ENCODE results near the gene KICS2.

The KICS2 gene

GRCh38 chr12:64222009-64222765 is at the start of gene KICS2:
KICS2 (minus strand) TSS chr12:64222296; CDS start chr12:64222237, 59 bp downstream.
- DNase-seq (ENCODE audit: low read depth, low spot score): peak; percentile 64

GRCh38 chr12:64270411-64270810 is 48.3 kb upstream of the KICS2 start:
- no peak for DNase-seq (ENCODE audit: low read depth, low spot score)
- no peak overlapping the region for H3K27ac ChIP-seq

More at GRCh38 chr12:64222009-64222765, at the start of gene KICS2:
- H3K27ac ChIP-seq: peak within 1 kb of the TSS; percentile 73

- no peak for DNase-seq (ENCODE audit: low read depth, low spot score)
Measured at GRCh38 chr12:64269161-64269560, 47.1 kb upstream of the KICS2 start.

GRCh38 chr12:64268409-64268808 is 46.3 kb upstream of the KICS2 start:
- H3K27ac ChIP-seq: no peak overlapping the region
- DNase-seq (ENCODE audit: low read depth, low spot score): no peak

More at GRCh38 chr12:64269161-64269560, 47.1 kb upstream of the KICS2 start:
- H3K27ac ChIP-seq: no peak overlapping the region

GRCh38 chr12:64265839-64266238 is 43.7 kb upstream of the KICS2 start:
- DNase-seq (ENCODE audit: low read depth, low spot score): no peak
- no peak overlapping the region for H3K27ac ChIP-seq

GRCh38 chr12:64261813-64262212 is 39.7 kb upstream of the KICS2 start:
- no peak for DNase-seq (ENCODE audit: low read depth, low spot score)
- no peak overlapping the region for H3K27ac ChIP-seq

GRCh38 chr12:64258576-64258975 is 36.5 kb upstream of the KICS2 start:
- no peak for DNase-seq (ENCODE audit: low read depth, low spot score)
- no peak overlapping the region for H3K27ac ChIP-seq

GRCh38 chr12:64256166-64256800 is 34.2 kb upstream of the KICS2 start:
- H3K27ac ChIP-seq: no peak overlapping the region
- no peak for DNase-seq (ENCODE audit: low read depth, low spot score)

- DNase-seq (ENCODE audit: low read depth, low spot score): no peak
- H3K27ac ChIP-seq: no peak overlapping the region
Measured at GRCh38 chr12:64255249-64255648, 33.2 kb upstream of the KICS2 start.

- no peak for DNase-seq (ENCODE audit: low read depth, low spot score)
- H3K27ac ChIP-seq: no peak overlapping the region
Measured at GRCh38 chr12:64253356-64253755, 31.3 kb upstream of the KICS2 start.

GRCh38 chr12:64252681-64253080 is 30.6 kb upstream of the KICS2 start:
- no peak for DNase-seq (ENCODE audit: low read depth, low spot score)
- H3K27ac ChIP-seq: no peak overlapping the region

- no peak for DNase-seq (ENCODE audit: low read depth, low spot score)
- no peak overlapping the region for H3K27ac ChIP-seq
Measured at GRCh38 chr12:64243809-64244208, 21.7 kb upstream of the KICS2 start.

- DNase-seq (ENCODE audit: low read depth, low spot score): no peak
- no peak overlapping the region for H3K27ac ChIP-seq
Measured at GRCh38 chr12:64240781-64241180, 18.7 kb upstream of the KICS2 start.

GRCh38 chr12:64237382-64237781 is 15.3 kb upstream of the KICS2 start:
- no peak for DNase-seq (ENCODE audit: low read depth, low spot score)
- no peak overlapping the region for H3K27ac ChIP-seq

GRCh38 chr12:64236549-64236948 is 14.5 kb upstream of the KICS2 start:
- DNase-seq (ENCODE audit: low read depth, low spot score): no peak

GRCh38 chr12:64232196-64232595 is 10.1 kb upstream of the KICS2 start:
- no peak for DNase-seq (ENCODE audit: low read depth, low spot score)
- no peak overlapping the region for H3K27ac ChIP-seq

More at GRCh38 chr12:64236549-64236948, 14.5 kb upstream of the KICS2 start:
- no peak overlapping the region for H3K27ac ChIP-seq

GRCh38 chr12:64229796-64230195 is 7.7 kb upstream of the KICS2 start:
- no peak for DNase-seq (ENCODE audit: low read depth, low spot score)
- no peak overlapping the region for H3K27ac ChIP-seq

GRCh38 chr12:64229240-64229639 is 7.1 kb upstream of the KICS2 start:
- DNase-seq (ENCODE audit: low read depth, low spot score): no peak
- no peak overlapping the region for H3K27ac ChIP-seq

- no peak for DNase-seq (ENCODE audit: low read depth, low spot score)
Measured at GRCh38 chr12:64225626-64226025, 3.5 kb upstream of the KICS2 start.

GRCh38 chr12:64221651-64222008 is 466 bp downstream of the KICS2 start:
- peak; percentile 8 for DNase-seq (ENCODE audit: low read depth, low spot score)
- peak overlapping the region; percentile 73 for H3K27ac ChIP-seq

More at GRCh38 chr12:64225626-64226025, 3.5 kb upstream of the KICS2 start:
- no peak overlapping the region for H3K27ac ChIP-seq

- no peak for DNase-seq (ENCODE audit: low read depth, low spot score)
- H3K27ac ChIP-seq: no peak overlapping the region
Measured at GRCh38 chr12:64220046-64220445, 2.0 kb downstream of the KICS2 start.

- DNase-seq (ENCODE audit: low read depth, low spot score): no peak
- H3K27ac ChIP-seq: no peak overlapping the region
Measured at GRCh38 chr12:64219145-64219544, 3.0 kb downstream of the KICS2 start.

Data from epithelial cell of prostate (primary cell).